Choroid plexus epithelial cell (primary cell): Measurements from ENCODE around the gene THEM4.

Experiments
- DNase-seq: peaks from one replicate; pipeline ENCODE4 v3.0.0-alpha.2; 2010; ENCODE audit warnings: low read depth
- H3K4me3 ChIP-seq: 2 replicates; pipeline ENCODE4 v1.5.1; 2011; ENCODE audit warnings: low read depth, mild to moderate bottlenecking, control low read depth, low read length, moderate library complexity
- CTCF ChIP-seq: conservative IDR thresholded peaks from 2 replicates; pipeline ENCODE4 v1.5.1; 2011; ENCODE audit warnings: low read depth, mild to moderate bottlenecking, control low read depth, inconsistent platforms, low read length, moderate library complexity

The THEM4 gene

GRCh38 chr1:151847867-151848596 is 61.3 kb downstream of the THEM4 start:
- H3K4me3 ChIP-seq = no peak overlapping the region
- no peak for TF ChIP-seq CTCF
- no peak for DNase-seq

DNA sequence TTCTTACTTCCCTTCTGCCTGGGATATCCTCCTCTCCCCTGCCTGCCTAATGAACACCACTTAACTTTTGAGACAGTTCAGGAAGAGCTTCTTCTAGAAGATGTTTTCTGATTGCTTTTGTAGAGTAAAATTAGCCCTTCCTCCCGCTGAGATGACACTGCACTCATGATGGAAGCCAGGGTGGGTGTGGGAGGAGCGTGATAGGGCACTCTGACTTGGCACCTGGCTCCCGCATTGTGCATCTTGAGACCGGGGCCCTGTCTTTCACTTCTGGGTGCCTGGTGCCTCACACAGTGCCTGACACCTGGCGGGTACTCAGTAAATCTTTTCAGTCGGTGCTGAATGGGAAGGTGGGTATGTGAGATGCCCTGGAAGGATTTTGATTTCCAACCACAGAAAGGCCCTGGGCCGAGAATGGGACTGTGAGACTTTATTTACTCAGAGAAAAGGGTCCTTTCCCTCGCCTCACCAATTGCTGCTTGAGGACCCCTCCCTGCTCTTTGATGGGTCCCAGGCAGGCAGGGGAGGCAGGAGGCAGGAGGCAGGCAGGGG is 62.5 kb downstream of the THEM4 start:
- H3K4me3 ChIP-seq = no peak overlapping the region
- DNase-seq = no peak
- no peak for TF ChIP-seq CTCF

GRCh38 chr1:151846062-151846568 is 63.2 kb downstream of the THEM4 start:
- no peak overlapping the region for H3K4me3 ChIP-seq
- peak; percentile 51 for DNase-seq
- peak; percentile 29 for TF ChIP-seq CTCF

- no peak overlapping the region for H3K4me3 ChIP-seq
- no peak for DNase-seq
- TF ChIP-seq CTCF = no peak
Observed at GRCh38 chr1:151843398-151843797, 65.9 kb downstream of the THEM4 start.

DNA sequence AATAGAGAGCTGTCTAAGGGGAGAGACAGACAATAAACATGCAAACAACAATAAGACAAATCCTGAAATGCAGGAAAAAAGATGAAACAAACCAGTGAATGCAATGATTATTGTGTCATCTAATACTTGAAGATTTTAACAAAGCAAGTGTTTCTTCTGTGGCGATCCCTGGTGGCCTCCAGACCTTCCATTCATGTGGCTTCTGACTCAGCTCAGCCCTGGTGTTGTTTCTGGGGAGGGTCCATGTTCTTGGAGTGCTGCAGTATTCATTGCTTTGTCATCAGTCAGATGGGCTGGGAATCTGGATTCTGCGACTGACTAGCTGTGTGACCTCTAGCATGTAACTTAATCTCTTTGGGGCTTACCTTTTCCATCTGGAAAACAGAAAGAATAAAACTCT is 68.2 kb downstream of the THEM4 start:
- H3K4me3 ChIP-seq = no peak overlapping the region
- peak; percentile 77 for DNase-seq
- no peak for TF ChIP-seq CTCF

DNA sequence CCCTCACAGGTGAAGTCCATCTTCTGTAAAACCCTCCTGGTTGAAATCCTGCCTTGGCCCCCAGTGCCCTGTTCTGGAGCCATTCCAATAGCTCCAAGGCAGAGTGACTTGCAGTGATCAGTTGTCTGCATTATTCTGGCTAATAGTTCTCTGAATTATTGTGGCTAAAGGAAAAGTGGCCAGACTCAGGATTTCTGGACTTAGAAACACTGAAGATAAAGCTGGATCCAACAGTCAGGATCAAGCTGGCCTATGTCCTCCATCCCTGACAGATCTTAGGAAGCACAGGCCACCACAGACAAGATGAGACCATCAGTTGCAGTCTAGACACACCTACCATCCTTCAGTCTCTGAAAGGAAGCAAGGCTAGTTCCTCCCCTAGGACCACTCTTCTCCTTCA is 68.9 kb downstream of the THEM4 start:
- no peak overlapping the region for H3K4me3 ChIP-seq
- TF ChIP-seq CTCF = no peak
- no peak for DNase-seq
